GM10266 (cell line): Measurements from ENCODE around the gene ANKRD27.

Experiments
- DNase-seq: peaks from one replicate; pipeline ENCODE4 v3.0.0; 2012; ENCODE audit errors: extremely low spot score
- TF ChIP-seq, protein P1 (sequence below): IDR thresholded peaks from 2 replicates; pipeline ENCODE4 v1.5.1; 2012; ENCODE audit warnings: mild to moderate bottlenecking, low read depth; ENCODE audit not compliant: control insufficient read depth, insufficient read depth; ENCODE audit errors: missing control alignments

Gene ANKRD27

DNA sequence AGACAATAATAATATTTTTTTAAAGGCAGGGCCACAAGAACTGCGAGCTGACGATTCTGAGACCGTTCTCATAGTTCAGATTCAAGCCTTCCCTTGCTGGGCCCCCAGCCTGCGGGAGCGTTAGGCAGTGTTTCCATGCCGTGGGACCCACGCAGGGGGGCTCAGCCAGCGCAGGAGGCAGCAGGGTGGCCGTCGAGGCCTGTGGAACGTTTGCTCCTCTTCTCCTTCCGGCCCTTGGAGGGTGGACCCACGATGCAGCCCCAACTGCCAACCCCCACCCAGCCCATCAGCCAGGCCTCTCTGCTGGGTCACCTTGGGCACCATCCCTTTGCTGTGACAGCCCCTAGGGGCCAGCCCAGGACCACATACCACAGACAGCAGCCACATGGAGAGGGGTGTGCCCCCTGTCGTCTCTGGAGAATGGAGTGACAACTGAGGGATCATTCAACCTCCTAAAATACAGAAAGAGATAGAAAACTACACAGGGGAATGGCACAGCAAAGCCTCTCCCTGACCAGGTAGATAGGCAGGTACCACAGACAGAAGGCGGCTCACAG, 47.2 kb downstream of the ANKRD27 start:
- DNase-seq: no peak
- TF ChIP-seq, protein P1, sequence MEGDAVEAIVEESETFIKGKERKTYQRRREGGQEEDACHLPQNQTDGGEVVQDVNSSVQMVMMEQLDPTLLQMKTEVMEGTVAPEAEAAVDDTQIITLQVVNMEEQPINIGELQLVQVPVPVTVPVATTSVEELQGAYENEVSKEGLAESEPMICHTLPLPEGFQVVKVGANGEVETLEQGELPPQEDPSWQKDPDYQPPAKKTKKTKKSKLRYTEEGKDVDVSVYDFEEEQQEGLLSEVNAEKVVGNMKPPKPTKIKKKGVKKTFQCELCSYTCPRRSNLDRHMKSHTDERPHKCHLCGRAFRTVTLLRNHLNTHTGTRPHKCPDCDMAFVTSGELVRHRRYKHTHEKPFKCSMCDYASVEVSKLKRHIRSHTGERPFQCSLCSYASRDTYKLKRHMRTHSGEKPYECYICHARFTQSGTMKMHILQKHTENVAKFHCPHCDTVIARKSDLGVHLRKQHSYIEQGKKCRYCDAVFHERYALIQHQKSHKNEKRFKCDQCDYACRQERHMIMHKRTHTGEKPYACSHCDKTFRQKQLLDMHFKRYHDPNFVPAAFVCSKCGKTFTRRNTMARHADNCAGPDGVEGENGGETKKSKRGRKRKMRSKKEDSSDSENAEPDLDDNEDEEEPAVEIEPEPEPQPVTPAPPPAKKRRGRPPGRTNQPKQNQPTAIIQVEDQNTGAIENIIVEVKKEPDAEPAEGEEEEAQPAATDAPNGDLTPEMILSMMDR: no peak

DNA sequence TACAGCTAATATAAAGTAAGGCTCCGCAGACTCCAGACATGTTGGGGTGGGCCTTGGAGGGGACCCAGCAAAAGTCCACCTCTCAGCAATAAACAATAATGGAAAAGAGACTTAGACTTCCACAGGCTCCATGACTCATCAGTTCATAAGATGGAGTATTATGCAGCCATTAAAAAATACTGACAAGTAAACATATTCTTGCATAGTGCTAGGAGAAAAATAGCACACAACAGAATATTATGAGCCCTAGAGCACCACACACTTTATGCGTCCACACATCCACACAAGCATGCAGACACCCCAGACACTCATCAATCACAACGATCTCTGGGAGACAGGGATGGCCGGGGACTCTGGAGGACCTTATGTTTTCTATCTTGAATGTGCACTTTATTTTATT, 48.0 kb downstream of the ANKRD27 start:
- TF ChIP-seq, protein P1: no peak
- no peak for DNase-seq

DNA sequence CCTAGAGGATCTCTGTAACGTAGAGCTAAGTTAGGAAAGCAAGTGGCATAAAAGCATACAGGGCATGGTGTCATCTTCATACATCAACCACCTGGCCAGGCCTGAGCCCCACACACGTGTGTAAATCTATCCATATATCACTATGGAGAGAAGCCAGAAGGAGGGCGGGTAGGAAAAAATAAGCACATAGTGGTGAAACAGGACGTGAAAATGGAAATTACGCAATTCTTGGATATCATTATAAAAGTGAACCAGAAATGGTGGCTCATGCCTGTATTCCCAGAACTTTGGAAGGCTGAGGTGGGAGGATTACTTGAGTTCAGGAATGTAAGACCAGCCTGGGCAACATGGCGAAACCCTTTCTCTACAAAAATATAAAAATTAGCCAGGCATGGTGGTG, 50.6 kb downstream of the ANKRD27 start:
- TF ChIP-seq, protein P1: no peak
- no peak for DNase-seq

DNA sequence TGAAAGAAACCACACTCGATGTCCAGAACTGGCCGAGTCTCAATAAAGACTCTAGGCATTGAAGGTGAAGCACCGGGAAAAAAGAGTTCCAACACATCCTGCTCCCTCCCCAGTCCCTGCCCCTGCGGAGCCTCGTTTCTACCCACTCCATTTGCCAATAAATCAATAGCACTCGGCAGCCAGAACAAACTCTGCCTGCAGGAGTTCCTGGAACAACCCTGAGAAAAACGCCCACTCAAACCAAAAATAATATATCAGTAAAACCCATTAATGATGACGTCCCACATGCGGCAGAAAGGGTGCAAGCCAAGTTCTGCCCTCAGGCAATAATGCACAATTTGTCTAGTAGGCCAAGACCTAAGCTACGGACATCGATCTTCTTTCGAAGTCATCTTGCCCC, 53.0 kb downstream of the ANKRD27 start:
- TF ChIP-seq, protein P1: no peak

DNA sequence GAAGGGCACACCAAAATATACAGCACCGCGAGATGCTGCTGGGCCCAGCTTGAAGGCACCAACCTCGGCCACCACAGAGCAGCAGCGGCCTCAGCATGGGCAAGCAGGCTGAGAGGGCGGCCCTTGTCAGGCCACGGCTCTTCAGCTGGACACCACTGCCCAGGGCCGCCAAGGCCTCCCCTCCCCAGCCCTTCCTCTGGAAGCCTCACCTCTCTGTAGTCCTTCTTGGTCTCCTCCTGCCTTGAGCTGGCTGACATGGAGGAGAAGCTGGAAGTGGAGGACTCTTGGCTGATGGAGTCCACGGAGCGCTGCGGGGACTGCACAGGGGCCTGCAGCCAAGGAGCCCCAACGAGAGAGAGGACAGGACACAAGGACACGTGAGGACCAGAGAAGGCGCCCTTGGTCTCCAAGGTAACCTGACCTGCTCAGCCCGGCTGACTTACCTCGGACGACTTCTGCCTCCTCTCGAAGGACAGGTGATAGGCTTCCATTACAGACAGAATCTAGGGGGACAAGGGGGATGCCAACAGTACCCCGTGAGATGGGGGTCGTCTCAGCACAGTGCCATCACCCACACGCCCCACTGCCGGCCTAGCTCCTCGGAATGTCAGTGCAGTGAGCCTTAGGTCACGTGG, 55.8 kb downstream of the ANKRD27 start:
- TF ChIP-seq, protein P1: no peak

More for the DNA sequence above, 53.0 kb downstream of the ANKRD27 start:
- no peak for DNase-seq

DNA sequence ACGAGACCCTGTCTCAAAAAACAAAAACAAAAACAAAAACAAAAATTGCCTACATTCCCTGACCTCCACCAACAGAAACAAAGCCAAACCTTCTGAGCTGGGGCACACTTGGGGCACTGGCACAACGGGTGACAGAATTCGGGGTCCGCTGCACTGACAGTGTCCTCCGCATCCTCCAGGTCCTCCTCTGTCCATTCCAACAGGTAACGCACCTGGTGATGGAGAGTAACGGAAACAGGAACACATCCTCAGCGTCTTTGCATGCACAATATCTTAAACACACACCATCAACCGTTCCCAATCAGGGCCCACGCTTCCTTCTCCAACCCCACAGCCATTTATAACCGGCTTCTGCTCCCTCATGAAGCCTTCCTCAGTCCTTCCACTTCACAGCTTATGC, 59.4 kb downstream of the ANKRD27 start:
- no peak for DNase-seq
- TF ChIP-seq, protein P1: no peak

More for the DNA sequence above, 55.8 kb downstream of the ANKRD27 start:
- DNase-seq: no peak

DNA sequence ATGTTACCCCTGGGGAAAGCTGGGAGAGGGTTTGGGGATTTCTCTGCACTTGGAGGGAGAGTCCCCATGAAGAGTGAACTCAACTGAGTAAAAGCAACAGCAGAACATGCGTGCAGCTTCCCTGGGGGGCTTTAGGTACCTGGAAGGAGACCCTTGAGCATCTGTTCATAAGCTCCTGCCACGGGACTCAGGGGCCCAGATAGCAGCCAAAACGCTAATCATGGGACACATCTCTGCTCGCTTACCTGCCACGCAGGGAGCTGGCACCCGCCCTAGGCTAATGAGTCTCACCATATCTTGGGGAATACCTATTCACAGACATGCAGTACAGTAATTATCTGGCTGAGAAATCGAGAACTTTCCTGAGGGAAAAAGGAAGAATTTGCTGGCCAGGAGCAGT, 60.1 kb downstream of the ANKRD27 start:
- TF ChIP-seq, protein P1: no peak
- no peak for DNase-seq
